ENCODE measurements around the gene TRIM44. TPM values are rescaled to one million over a fixed set of nuclear protein-coding genes. Genes with fewer than 3 reads are reported as not detected.

Gene TRIM44
- polyA plus RNA-seq, 6 donors from 2014 or later: 37.2 to 69.6 (median 59.6) TPM

GRCh38 chr11:35784699-35785098, 122.1 kb downstream of the TRIM44 start:
- H3K27ac Mint-ChIP-seq: peak overlapping the region in 2 of 6 donors; percentile 11 to 79
- H3K9me3 Mint-ChIP-seq: peaks cover 0 to 1% (median 0%) of the 10 kb centered on the region in 7 donors
- DNase-seq (no peak), ATAC-seq (ENCODE audit: low read depth in 2 of 2) (no peak)
- H3K36me3 Mint-ChIP-seq: peaks cover 0 to 6% of the 10 kb centered on the region in 2 donors
- no peaks in the 10 kb centered on the region for H3K27me3 Mint-ChIP-seq
- peaks cover 41 to 61% (median 61%) of the 10 kb centered on the region in 3 donors for H3K4me1 Mint-ChIP-seq
- no peak overlapping the region for H3K4me3 Mint-ChIP-seq

DNA sequence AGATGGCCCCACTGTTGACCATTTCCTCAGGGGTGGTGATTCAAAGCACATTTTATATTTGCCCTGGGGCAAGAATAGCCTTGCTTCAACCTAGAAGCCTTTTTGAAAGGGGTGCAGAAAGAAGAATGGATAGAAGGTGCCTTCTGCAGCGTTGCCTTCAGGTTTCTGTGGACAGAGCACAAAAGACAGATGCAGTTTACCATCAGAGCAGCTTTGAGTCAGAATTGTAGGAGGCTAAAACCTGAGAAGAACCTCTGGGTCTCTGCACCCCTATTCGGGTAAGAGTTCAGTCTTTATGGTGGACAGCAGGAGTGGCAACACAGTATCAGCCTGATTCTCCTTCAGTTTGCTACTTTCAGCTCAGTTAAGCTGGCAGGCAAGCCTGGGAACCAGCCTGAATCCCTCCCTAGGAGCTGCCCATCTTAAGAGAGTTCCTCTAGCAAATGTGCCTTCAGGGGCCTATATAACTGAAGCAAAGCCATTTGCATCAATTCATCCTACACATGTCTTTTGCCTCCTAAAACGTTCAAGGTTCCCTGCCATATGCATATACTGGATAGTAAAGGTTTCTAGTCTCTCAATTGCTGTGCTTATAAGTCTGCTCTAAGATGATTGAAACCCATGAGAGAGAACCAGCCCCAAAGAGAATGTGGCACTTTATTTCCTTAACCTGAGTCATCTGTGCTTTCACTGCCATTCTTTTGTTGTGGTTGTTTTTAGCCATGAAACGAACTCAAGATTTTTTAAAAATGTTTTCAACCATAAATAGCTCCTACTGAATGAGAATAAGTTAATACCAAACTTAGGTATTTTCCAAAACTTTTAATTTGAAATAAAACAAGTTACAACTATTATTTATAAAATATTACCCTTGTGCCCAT, 123.0 kb downstream of the TRIM44 start:
- H3K9me3 Mint-ChIP-seq: no peaks in the 10 kb centered on the region
- peaks cover 0 to 9% of the 10 kb centered on the region in 2 donors for H3K36me3 Mint-ChIP-seq
- no peak for ATAC-seq (ENCODE audit: low read depth in 2 of 2)
- no peaks in the 10 kb centered on the region for H3K27me3 Mint-ChIP-seq
- no peak overlapping the region for H3K4me3 Mint-ChIP-seq
- no peak for DNase-seq
- H3K27ac Mint-ChIP-seq: no peak overlapping the region
- peaks cover 44 to 59% (median 57%) of the 10 kb centered on the region in 3 donors for H3K4me1 Mint-ChIP-seq

- Mint-ChIP-seq H3K27me3 (no peaks in the 10 kb centered on the region), H3K4me1 (peaks cover 42 to 56% (median 50%) of the 10 kb centered on the region in 3 donors)
Measured at GRCh38 chr11:35786188-35786587, 123.6 kb downstream of the TRIM44 start.

GRCh38 chr11:35787013-35787504, 124.5 kb downstream of the TRIM44 start:
- peaks cover 43 to 53% (median 49%) of the 10 kb centered on the region in 3 donors for H3K4me1 Mint-ChIP-seq
- H3K27me3 Mint-ChIP-seq: no peaks in the 10 kb centered on the region
- peaks cover 10 to 23% of the 10 kb centered on the region in 2 donors for H3K36me3 Mint-ChIP-seq
- no peaks in the 10 kb centered on the region for H3K9me3 Mint-ChIP-seq
- DNase-seq: no peak
- ATAC-seq (ENCODE audit: low read depth in 2 of 2): no peak
- no peak overlapping the region for H3K4me3 Mint-ChIP-seq
- peak overlapping the region in 1 of 6 donors; percentile 36 for H3K27ac Mint-ChIP-seq

More at GRCh38 chr11:35786188-35786587, 123.6 kb downstream of the TRIM44 start:
- H3K4me3 Mint-ChIP-seq: no peak overlapping the region
- ATAC-seq (ENCODE audit: low read depth in 2 of 2) (no peak), DNase-seq (no peak)
- H3K36me3 Mint-ChIP-seq: peaks cover 2 to 14% of the 10 kb centered on the region in 2 donors
- H3K9me3 Mint-ChIP-seq: no peaks in the 10 kb centered on the region
- peak overlapping the region in 1 of 6 donors; percentile 87 for H3K27ac Mint-ChIP-seq

DNA sequence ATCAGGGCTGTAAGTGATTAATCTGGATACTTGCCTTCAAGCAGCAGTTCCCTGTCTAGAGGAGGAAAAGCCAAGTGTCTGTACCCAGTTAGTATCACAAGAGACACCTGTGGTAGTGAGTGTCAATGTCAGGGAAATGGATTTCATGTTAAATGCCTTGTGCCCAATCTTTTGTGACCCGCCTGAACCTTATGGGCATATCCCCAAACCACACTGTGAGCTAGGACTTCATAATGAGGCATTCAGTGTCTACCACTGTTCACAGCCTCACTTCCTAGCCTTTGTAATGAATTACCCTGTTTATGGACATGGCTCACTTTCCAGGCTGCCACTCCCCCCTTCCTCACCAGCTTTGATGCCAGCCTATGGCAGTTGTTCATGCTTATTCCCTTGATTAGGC, 125.1 kb downstream of the TRIM44 start:
- no peaks in the 10 kb centered on the region for H3K27me3 Mint-ChIP-seq
- H3K9me3 Mint-ChIP-seq: no peaks in the 10 kb centered on the region
- H3K4me3 Mint-ChIP-seq: no peak overlapping the region
- H3K4me1 Mint-ChIP-seq: peaks cover 44 to 49% (median 46%) of the 10 kb centered on the region in 3 donors
- DNase-seq (no peak), ATAC-seq (ENCODE audit: low read depth in 2 of 2) (no peak)
- peak overlapping the region in 2 of 6 donors; percentile 3 to 44 for H3K27ac Mint-ChIP-seq
- peaks cover 12 to 25% of the 10 kb centered on the region in 2 donors for H3K36me3 Mint-ChIP-seq

DNA sequence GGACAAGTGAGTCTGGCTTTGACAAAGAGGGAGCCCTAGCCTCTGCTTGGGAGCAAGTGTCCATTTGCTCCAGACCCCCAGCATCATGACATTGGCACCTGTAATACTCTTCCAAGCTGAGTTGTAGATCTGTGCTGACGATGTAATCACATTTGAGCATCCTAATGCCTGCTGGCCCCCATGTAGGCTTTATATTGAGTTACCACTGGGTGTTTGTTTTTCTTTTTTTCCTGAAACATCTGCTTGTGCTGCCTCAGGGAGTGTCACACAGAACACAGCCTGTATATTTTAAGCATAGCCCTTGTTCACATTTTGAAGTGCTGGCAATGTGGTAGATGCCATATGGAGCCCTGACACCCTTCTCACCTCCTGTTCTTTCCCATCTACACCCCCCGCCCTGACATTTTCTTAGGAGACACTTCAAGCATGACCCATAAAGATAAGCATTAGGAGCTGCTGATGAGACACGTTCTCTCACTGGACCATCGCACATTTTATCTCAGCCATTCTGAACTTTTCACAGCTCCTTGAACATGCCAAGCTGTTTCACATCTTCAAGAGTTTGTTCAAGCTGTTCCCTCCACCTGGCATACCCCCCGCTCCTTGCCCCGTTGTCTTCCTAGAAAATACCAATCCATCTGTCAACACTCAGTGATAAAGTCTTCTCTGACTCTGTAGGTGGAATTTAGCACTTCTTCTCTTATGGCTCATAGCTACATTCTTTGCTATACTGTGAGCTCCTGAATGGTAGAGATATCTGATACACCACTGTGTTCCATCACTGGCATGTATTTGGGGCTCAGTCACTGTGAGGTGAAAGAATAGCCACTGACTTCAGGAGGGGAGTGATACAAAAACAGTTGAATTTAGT, 128.7 kb downstream of the TRIM44 start:
- ATAC-seq (ENCODE audit: low read depth in 2 of 2) (no peak), DNase-seq (no peak)
- Mint-ChIP-seq H3K27me3 (no peaks in the 10 kb centered on the region), H3K27ac (peak overlapping the region in 1 of 6 donors; percentile 34), H3K4me3 (no peak overlapping the region), H3K4me1 (peaks cover 29 to 44% (median 39%) of the 10 kb centered on the region in 3 donors), H3K36me3 (peaks cover 12 to 33% of the 10 kb centered on the region in 2 donors), H3K9me3 (no peaks in the 10 kb centered on the region)

DNA sequence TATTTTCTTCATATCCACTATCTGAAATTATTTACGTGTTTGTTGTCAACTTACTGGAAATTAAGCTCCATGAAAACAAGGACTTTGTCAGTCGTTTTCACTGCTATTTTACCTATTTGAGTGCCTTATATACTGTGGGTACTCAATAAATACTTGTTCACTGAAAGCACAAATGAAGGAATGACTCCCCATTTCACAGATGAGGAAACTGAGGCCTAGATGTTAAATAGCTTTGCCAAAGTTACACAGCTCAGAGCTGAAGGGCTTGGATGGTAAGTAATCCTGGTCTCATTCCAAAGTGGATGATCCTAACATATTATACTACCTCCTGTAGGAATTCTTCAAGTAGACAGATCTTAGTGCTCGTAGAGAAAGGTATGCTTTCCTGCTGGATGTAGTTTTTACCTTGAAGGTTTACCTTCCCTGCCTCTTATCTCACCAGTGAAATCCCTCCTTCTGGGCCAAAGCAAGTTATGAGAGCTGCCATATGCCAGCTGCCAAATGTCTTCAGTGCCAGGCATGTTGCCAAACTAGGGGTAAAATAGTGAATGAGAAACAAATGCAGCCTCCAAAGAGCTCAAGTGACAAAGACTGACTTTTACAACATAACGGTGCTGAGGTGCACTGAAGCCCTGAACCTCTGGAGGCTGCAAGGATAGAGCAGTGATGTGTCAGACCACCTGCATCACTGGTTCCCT, 129.7 kb downstream of the TRIM44 start:
- ATAC-seq (ENCODE audit: low read depth in 2 of 2) (no peak), DNase-seq (no peak)
- Mint-ChIP-seq H3K36me3 (peaks cover 12 to 27% of the 10 kb centered on the region in 2 donors), H3K27me3 (no peaks in the 10 kb centered on the region), H3K9me3 (no peaks in the 10 kb centered on the region), H3K4me1 (peaks cover 26 to 48% (median 43%) of the 10 kb centered on the region in 3 donors), H3K27ac (peak overlapping the region in 2 of 6 donors; percentile 15 to 46), H3K4me3 (no peak overlapping the region)

GRCh38 chr11:35792846-35793192, 130.2 kb downstream of the TRIM44 start:
- Mint-ChIP-seq H3K4me3 (no peak overlapping the region), H3K27ac (peak overlapping the region in 2 of 6 donors; percentile 15 to 59), H3K27me3 (no peaks in the 10 kb centered on the region), H3K9me3 (no peaks in the 10 kb centered on the region), H3K36me3 (peaks cover 12 to 27% of the 10 kb centered on the region in 2 donors), H3K4me1 (peaks cover 28 to 45% (median 44%) of the 10 kb centered on the region in 3 donors)
- no peak for DNase-seq
- ATAC-seq (ENCODE audit: low read depth in 2 of 2): no peak

- H3K9me3 Mint-ChIP-seq: peaks cover 0 to 2% (median 0%) of the 10 kb centered on the region in 7 donors
- H3K27me3 Mint-ChIP-seq: no peaks in the 10 kb centered on the region
- DNase-seq (no peak), ATAC-seq (ENCODE audit: low read depth in 2 of 2) (no peak)
- H3K27ac Mint-ChIP-seq: peak overlapping the region in 1 of 6 donors; percentile 45
- peaks cover 12 to 32% of the 10 kb centered on the region in 2 donors for H3K36me3 Mint-ChIP-seq
- H3K4me3 Mint-ChIP-seq: no peak overlapping the region
- H3K4me1 Mint-ChIP-seq: peaks cover 26 to 45% (median 44%) of the 10 kb centered on the region in 3 donors
Measured at GRCh38 chr11:35794333-35794732, 131.8 kb downstream of the TRIM44 start.

DNA sequence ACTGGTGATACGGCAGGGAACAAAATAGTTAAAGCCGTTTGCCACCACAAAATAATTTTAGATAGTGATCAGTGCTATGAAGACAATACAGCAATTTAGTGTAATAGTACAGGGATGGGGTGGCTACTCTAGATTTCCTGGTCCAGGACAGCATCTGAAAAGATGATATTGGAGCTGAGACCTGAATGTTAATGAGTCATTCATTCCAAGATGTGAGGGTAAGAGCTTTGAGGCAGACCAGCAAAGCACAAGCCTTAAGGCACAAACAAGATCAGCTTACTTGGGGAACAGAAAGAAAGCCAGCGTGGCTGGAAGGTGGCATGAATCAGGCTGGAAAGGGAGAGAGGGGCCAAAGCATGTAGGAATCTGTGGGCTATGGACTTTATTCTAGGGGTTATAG, 132.3 kb downstream of the TRIM44 start:
- ATAC-seq (ENCODE audit: low read depth in 2 of 2): no peak
- Mint-ChIP-seq H3K9me3 (peaks cover 0 to 7% (median 0%) of the 10 kb centered on the region in 7 donors), H3K36me3 (peaks cover 17 to 37% of the 10 kb centered on the region in 2 donors), H3K4me1 (peaks cover 31 to 51% (median 49%) of the 10 kb centered on the region in 3 donors), H3K4me3 (no peak overlapping the region), H3K27me3 (no peaks in the 10 kb centered on the region), H3K27ac (peak overlapping the region in 2 of 6 donors; percentile 45 to 46)
- DNase-seq: no peak

- H3K27ac Mint-ChIP-seq: peak overlapping the region in 2 of 6 donors; percentile 12 to 27
- H3K27me3 Mint-ChIP-seq: no peaks in the 10 kb centered on the region
Measured at GRCh38 chr11:35796562-35796961, 134.0 kb downstream of the TRIM44 start.

DNA sequence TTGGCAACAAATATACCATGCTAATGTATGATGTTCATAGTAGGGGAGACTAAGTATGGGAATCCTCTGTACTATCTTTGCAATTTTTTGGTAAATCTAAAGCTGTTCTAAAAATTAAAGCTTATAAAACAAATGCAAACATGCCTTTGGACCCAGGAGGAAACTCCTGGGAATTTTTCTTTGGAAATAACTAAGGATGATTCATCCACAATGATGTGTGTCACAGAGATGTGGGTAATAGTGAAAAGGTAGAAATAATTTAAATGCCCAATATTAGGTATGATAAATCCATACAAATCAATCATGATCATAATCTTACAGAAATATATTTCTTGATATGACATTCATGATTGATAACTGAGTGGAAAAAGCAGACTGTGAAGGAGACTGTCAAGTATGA, 135.8 kb downstream of the TRIM44 start:
- Mint-ChIP-seq H3K4me1 (peaks cover 39 to 53% (median 45%) of the 10 kb centered on the region in 3 donors), H3K27me3 (no peaks in the 10 kb centered on the region), H3K36me3 (peaks cover 8 to 19% of the 10 kb centered on the region in 2 donors), H3K9me3 (peaks cover 0 to 8% (median 0%) of the 10 kb centered on the region in 7 donors), H3K27ac (no peak overlapping the region), H3K4me3 (no peak overlapping the region)
- ATAC-seq (ENCODE audit: low read depth in 2 of 2) (no peak), DNase-seq (no peak)

More at GRCh38 chr11:35796562-35796961, 134.0 kb downstream of the TRIM44 start:
- peaks cover 0 to 8% (median 0%) of the 10 kb centered on the region in 7 donors for H3K9me3 Mint-ChIP-seq
- peaks cover 45 to 56% (median 49%) of the 10 kb centered on the region in 3 donors for H3K4me1 Mint-ChIP-seq
- peaks cover 15 to 27% of the 10 kb centered on the region in 2 donors for H3K36me3 Mint-ChIP-seq
- ATAC-seq (ENCODE audit: low read depth in 2 of 2) (no peak), DNase-seq (no peak)
- no peak overlapping the region for H3K4me3 Mint-ChIP-seq

Data from naive B cell (primary cell).